HG03442 (cell line): ENCODE measurements around the gene USP17L28.
"Not testable (repeated sequence)": the region's sequence is repeated elsewhere in the genome, so short reads cannot be mapped to it uniquely, and the experiment has no call there.

ENCODE experiments used
- ATAC-seq: cut with Tn5 transposase; IDR thresholded peaks from one replicate; pipeline ENCODE4 v1.9.1; 2021; ENCODE audit warnings: mild to moderate bottlenecking, moderate library complexity; ENCODE audit not compliant: unreplicated experiment

The USP17L28 gene, protein sequence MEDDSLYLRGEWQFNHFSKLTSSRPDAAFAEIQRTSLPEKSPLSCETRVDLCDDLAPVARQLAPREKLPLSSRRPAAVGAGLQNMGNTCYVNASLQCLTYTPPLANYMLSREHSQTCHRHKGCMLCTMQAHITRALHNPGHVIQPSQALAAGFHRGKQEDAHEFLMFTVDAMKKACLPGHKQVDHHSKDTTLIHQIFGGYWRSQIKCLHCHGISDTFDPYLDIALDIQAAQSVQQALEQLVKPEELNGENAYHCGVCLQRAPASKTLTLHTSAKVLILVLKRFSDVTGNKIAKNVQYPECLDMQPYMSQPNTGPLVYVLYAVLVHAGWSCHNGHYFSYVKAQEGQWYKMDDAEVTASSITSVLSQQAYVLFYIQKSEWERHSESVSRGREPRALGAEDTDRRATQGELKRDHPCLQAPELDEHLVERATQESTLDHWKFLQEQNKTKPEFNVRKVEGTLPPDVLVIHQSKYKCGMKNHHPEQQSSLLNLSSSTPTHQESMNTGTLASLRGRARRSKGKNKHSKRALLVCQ

DNA sequence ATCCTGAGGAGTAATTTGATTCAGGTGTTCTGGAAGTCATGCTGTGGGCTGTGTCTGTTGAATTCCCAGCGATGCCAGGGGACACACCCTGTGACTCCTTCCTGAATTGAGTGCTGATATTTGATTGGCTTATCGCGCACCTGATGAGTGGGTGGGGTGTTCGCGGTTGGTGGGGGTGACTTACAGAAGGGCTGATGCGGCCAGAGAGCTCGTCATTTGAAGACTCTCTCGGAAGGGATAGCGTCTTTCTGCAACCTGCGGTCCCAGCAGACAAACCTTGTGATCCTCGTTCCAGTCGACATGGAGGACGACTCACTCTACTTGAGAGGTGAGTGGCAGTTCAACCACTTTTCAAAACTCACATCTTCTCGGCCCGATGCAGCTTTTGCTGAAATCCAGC is at the start of gene USP17L28:
Gene USP17L28 (plus strand): TSS at position 301 of the 400 bp plus-strand sequence. CDS start 0 bp downstream, at position 301.
- not testable (repeated sequence) for ATAC-seq

GRCh38 chr4:9324191-9324590 is 24.5 kb upstream of the USP17L28 start:
- ATAC-seq: not testable (repeated sequence)

- ATAC-seq: not testable (repeated sequence)
Measured at GRCh38 chr4:9324865-9325264, 23.8 kb upstream of the USP17L28 start, which contains the start of gene USP17L24. Gene USP17L24, plus strand, starts transcription at chr4:9325165. Its CDS starts 0 bp downstream, at chr4:9325165.

DNA sequence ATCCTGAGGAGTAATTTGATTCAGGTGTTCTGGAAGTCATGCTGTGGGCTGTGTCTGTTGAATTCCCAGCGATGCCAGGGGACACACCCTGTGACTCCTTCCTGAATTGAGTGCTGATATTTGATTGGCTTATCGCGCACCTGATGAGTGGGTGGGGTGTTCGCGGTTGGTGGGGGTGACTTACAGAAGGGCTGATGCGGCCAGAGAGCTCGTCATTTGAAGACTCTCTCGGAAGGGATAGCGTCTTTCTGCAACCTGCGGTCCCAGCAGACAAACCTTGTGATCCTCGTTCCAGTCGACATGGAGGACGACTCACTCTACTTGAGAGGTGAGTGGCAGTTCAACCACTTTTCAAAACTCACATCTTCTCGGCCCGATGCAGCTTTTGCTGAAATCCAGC is 19.1 kb upstream of the USP17L28 start, which contains the start of gene USP17L25:
Gene USP17L25 (plus strand): TSS at position 301 of the 400 bp plus-strand sequence. CDS start 0 bp downstream, at position 301.
- not testable (repeated sequence) for ATAC-seq

DNA sequence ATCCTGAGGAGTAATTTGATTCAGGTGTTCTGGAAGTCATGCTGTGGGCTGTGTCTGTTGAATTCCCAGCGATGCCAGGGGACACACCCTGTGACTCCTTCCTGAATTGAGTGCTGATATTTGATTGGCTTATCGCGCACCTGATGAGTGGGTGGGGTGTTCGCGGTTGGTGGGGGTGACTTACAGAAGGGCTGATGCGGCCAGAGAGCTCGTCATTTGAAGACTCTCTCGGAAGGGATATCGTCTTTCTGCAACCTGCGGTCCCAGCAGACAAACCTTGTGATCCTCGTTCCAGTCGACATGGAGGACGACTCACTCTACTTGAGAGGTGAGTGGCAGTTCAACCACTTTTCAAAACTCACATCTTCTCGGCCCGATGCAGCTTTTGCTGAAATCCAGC is 14.3 kb upstream of the USP17L28 start, which contains the start of gene USP17L26:
Gene USP17L26 (plus strand): TSS at position 301 of the 400 bp plus-strand sequence. CDS start 0 bp downstream, at position 301.
- ATAC-seq: not testable (repeated sequence)

- not testable (repeated sequence) for ATAC-seq
Measured at GRCh38 chr4:9339103-9339502, 9.6 kb upstream of the USP17L28 start, which contains the start of gene USP17L5. Gene USP17L5, plus strand, starts transcription at chr4:9339403. Its CDS starts 0 bp downstream, at chr4:9339403.

DNA sequence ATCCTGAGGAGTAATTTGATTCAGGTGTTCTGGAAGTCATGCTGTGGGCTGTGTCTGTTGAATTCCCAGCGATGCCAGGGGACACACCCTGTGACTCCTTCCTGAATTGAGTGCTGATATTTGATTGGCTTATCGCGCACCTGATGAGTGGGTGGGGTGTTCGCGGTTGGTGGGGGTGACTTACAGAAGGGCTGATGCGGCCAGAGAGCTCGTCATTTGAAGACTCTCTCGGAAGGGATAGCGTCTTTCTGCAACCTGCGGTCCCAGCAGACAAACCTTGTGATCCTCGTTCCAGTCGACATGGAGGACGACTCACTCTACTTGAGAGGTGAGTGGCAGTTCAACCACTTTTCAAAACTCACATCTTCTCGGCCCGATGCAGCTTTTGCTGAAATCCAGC is 4.8 kb upstream of the USP17L28 start, which contains the start of gene USP17L27:
Gene USP17L27 (plus strand): TSS at position 301 of the 400 bp plus-strand sequence. CDS start 0 bp downstream, at position 301.
- not testable (repeated sequence) for ATAC-seq

DNA sequence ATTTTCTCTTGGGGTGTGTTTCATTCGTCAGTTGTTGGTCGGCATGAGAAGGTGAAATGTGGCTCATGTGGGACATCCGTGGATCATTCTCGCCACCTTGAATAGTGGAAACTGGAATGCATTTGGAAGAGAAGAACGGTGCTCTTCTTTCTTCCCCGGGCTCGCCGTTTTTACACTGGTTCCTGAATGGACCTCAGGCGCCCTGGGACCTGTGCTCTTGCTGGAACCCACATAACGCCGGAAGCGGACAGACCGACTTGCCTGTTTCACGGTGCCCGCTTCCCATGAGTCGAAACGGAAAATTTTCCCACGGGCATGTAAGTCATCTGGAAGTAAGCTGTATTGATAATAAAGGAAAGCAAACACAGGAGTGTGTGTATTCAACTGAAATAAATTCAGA is 2.2 kb downstream of the USP17L28 start:
- ATAC-seq: not testable (repeated sequence)

DNA sequence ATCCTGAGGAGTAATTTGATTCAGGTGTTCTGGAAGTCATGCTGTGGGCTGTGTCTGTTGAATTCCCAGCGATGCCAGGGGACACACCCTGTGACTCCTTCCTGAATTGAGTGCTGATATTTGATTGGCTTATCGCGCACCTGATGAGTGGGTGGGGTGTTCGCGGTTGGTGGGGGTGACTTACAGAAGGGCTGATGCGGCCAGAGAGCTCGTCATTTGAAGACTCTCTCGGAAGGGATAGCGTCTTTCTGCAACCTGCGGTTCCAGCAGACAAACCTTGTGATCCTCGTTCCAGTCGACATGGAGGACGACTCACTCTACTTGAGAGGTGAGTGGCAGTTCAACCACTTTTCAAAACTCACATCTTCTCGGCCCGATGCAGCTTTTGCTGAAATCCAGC is 4.6 kb downstream of the USP17L28 start, which contains the start of gene USP17L29:
Gene USP17L29 (plus strand): TSS at position 301 of the 400 bp plus-strand sequence. CDS start 0 bp downstream, at position 301.
- ATAC-seq: not testable (repeated sequence)

GRCh38 chr4:9362829-9363228 is 14.1 kb downstream of the USP17L28 start, which contains the start of gene USP17L30:
Gene USP17L30, plus strand, starts transcription at chr4:9363129. Its CDS starts 0 bp downstream, at chr4:9363129.
- ATAC-seq: not testable (repeated sequence)

DNA sequence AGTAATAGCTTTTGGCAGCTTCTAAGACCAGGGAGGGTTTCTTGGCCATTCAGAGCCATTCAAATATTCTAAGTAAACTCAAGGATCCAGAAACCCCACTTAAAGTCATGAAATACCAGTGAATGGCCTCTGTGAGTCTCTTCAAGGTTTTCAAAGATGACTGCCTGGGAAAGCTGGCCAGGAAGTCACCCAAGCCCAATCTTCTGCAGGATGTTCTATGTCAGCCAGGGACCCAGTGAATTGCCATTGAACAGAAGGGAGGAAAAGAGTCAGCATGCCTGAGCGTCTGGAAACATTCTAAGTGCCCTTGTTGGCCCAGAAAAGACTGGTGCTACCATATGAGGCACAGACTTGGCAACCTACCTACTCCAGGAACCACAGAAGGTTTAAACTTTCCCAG is 31.2 kb downstream of the USP17L28 start:
- ATAC-seq: not testable (repeated sequence)

DNA sequence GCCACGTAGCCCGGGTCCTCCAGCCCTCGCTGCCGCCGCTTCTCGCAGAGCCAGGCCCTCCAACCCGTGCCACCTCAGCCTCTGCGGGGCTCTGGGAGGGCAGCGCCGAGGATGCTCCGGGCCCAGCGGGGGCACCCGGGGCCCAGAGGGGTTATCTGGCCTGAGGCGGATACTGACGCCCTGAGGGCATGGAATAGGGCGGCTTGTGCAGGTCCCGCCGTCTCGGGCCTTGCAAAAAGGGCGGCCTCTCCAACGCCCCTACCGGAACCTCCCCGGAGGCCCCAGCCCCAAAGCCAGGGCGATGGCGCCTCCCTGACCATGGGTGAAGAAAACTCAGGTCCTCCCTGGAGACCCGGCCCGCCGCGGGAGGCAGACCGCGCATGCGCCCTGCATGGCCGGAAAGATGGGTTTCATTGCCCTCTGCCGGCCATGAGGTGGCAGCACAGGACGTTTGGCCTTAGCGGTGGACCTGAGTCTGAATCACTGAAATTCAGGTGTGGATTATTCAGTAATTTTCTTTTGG is 32.4 kb downstream of the USP17L28 start:
- not testable (repeated sequence) for ATAC-seq

GRCh38 chr4:9384126-9384525 is 35.4 kb downstream of the USP17L28 start:
- no peak for ATAC-seq

DNA sequence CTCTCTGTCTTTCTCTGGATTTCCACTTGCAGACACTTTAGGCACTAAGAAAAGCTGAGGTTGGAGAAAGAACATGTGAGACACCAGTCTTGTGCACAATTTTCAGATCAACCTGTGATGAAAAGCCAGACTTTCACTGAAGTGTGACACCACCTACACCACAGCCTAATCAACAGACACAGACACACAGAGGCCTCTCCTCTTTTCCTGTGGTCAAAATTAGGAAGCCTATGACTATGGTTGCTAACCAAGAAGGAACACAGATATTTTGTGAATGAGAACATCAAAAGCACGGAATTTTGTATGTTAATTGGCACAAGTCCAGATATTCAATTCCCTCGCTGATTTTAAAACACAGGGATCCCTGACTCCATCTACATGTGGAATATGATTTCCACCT is 40.3 kb downstream of the USP17L28 start:
- not testable (repeated sequence) for ATAC-seq
